HEK293 (cell line): ENCODE results near the gene LRRTM4.

ENCODE experiments used
- BCL11A ChIP-seq: fragments of 450-650 bp; formaldehyde crosslinking; IDR thresholded peaks from 2 replicates; pipeline ENCODE4 v1.5.1; 2016; ENCODE audit warnings: low read depth, missing biosample characterization, missing genetic modification characterization
- YY1 ChIP-seq: fragments of 450-650 bp; formaldehyde crosslinking; IDR thresholded peaks from 2 replicates; pipeline ENCODE4 v1.5.1; 2018; ENCODE audit warnings: missing biosample characterization, missing genetic modification characterization
- ZNF501 ChIP-seq: fragments of 450-650 bp; formaldehyde crosslinking; IDR thresholded peaks from 2 replicates; pipeline ENCODE4 v1.5.1; 2016; ENCODE audit warnings: missing biosample characterization, missing genetic modification characterization
- ZNF560 ChIP-seq: fragments of 450-650 bp; formaldehyde crosslinking; IDR thresholded peaks from 2 replicates; pipeline ENCODE4 v1.5.1; 2017; ENCODE audit warnings: missing biosample characterization, missing genetic modification characterization, borderline replicate concordance
- ZNF654 ChIP-seq: fragments of 450-650 bp; formaldehyde crosslinking; IDR thresholded peaks from 2 replicates; pipeline ENCODE4 v1.5.1; 2016; ENCODE audit warnings: low read depth, missing biosample characterization, missing genetic modification characterization
- TF ChIP-seq, protein P1 (sequence below): fragments of 450-650 bp; formaldehyde crosslinking; IDR thresholded peaks from 2 replicates; pipeline ENCODE4 v1.5.1; 2016; ENCODE audit warnings: missing biosample characterization, missing genetic modification characterization
- TF ChIP-seq, protein P2 (sequence below): fragments of 450-650 bp; formaldehyde crosslinking; IDR thresholded peaks from 2 replicates; pipeline ENCODE4 v1.5.1; 2016; ENCODE audit warnings: missing biosample characterization, missing genetic modification characterization
- TF ChIP-seq, protein P3 (sequence below): fragments of 450-650 bp; formaldehyde crosslinking; IDR thresholded peaks from 2 replicates; pipeline ENCODE4 v1.5.1; 2017; ENCODE audit warnings: missing biosample characterization, missing genetic modification characterization
- TF ChIP-seq, protein P4 (sequence below): fragments of 450-650 bp; formaldehyde crosslinking; IDR thresholded peaks from 2 replicates; pipeline ENCODE4 v1.5.1; 2016; ENCODE audit warnings: missing biosample characterization, missing genetic modification characterization
- TF ChIP-seq, protein P5 (sequence below): fragments of 450-650 bp; IDR thresholded peaks from 2 replicates; pipeline ENCODE4 v1.5.1; 2018; ENCODE audit warnings: missing biosample characterization, mild to moderate bottlenecking, missing genetic modification characterization

DNA sequence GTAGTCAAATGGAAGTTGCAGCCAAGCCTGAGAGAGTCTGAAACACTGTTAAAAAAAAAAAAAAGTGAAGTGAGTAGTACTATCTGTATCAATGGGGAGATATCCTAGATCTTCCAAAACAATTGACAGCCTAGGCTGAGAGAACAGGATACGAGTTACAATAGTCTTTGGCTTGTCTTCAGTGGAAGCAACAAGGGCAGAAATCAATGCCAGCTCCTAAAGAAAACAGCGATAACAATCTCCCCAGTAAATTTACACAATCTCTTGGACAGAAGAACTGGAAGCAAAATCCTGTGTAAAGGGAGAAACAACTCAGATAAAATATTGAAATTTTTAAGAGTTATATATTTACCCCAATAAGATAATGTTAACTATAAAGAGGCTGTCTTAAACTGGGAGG lies 508.7 kb downstream of the LRRTM4 start:
- TF ChIP-seq, protein P1, sequence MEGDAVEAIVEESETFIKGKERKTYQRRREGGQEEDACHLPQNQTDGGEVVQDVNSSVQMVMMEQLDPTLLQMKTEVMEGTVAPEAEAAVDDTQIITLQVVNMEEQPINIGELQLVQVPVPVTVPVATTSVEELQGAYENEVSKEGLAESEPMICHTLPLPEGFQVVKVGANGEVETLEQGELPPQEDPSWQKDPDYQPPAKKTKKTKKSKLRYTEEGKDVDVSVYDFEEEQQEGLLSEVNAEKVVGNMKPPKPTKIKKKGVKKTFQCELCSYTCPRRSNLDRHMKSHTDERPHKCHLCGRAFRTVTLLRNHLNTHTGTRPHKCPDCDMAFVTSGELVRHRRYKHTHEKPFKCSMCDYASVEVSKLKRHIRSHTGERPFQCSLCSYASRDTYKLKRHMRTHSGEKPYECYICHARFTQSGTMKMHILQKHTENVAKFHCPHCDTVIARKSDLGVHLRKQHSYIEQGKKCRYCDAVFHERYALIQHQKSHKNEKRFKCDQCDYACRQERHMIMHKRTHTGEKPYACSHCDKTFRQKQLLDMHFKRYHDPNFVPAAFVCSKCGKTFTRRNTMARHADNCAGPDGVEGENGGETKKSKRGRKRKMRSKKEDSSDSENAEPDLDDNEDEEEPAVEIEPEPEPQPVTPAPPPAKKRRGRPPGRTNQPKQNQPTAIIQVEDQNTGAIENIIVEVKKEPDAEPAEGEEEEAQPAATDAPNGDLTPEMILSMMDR (tag by site-specific recombination): no peak
- TF ChIP-seq, protein P2, sequence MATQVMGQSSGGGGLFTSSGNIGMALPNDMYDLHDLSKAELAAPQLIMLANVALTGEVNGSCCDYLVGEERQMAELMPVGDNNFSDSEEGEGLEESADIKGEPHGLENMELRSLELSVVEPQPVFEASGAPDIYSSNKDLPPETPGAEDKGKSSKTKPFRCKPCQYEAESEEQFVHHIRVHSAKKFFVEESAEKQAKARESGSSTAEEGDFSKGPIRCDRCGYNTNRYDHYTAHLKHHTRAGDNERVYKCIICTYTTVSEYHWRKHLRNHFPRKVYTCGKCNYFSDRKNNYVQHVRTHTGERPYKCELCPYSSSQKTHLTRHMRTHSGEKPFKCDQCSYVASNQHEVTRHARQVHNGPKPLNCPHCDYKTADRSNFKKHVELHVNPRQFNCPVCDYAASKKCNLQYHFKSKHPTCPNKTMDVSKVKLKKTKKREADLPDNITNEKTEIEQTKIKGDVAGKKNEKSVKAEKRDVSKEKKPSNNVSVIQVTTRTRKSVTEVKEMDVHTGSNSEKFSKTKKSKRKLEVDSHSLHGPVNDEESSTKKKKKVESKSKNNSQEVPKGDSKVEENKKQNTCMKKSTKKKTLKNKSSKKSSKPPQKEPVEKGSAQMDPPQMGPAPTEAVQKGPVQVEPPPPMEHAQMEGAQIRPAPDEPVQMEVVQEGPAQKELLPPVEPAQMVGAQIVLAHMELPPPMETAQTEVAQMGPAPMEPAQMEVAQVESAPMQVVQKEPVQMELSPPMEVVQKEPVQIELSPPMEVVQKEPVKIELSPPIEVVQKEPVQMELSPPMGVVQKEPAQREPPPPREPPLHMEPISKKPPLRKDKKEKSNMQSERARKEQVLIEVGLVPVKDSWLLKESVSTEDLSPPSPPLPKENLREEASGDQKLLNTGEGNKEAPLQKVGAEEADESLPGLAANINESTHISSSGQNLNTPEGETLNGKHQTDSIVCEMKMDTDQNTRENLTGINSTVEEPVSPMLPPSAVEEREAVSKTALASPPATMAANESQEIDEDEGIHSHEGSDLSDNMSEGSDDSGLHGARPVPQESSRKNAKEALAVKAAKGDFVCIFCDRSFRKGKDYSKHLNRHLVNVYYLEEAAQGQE: no peak
- TF ChIP-seq ZNF560 (tag by site-specific recombination) (no peak), ZNF501 (no peak), YY1 (tag by site-specific recombination) (no peak), BCL11A (tag by site-specific recombination) (no peak), ZNF654 (no peak)
- TF ChIP-seq, protein P3, sequence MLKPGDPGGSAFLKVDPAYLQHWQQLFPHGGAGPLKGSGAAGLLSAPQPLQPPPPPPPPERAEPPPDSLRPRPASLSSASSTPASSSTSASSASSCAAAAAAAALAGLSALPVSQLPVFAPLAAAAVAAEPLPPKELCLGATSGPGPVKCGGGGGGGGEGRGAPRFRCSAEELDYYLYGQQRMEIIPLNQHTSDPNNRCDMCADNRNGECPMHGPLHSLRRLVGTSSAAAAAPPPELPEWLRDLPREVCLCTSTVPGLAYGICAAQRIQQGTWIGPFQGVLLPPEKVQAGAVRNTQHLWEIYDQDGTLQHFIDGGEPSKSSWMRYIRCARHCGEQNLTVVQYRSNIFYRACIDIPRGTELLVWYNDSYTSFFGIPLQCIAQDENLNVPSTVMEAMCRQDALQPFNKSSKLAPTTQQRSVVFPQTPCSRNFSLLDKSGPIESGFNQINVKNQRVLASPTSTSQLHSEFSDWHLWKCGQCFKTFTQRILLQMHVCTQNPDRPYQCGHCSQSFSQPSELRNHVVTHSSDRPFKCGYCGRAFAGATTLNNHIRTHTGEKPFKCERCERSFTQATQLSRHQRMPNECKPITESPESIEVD (tag by site-specific recombination): no peak
- TF ChIP-seq, protein P4, sequence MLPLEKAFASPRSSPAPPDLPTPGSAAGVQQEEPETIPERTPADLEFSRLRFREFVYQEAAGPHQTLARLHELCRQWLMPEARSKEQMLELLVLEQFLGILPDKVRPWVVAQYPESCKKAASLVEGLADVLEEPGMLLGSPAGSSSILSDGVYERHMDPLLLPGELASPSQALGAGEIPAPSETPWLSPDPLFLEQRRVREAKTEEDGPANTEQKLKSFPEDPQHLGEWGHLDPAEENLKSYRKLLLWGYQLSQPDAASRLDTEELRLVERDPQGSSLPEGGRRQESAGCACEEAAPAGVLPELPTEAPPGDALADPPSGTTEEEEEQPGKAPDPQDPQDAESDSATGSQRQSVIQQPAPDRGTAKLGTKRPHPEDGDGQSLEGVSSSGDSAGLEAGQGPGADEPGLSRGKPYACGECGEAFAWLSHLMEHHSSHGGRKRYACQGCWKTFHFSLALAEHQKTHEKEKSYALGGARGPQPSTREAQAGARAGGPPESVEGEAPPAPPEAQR (tag by site-specific recombination): no peak
- TF ChIP-seq, protein P5, sequence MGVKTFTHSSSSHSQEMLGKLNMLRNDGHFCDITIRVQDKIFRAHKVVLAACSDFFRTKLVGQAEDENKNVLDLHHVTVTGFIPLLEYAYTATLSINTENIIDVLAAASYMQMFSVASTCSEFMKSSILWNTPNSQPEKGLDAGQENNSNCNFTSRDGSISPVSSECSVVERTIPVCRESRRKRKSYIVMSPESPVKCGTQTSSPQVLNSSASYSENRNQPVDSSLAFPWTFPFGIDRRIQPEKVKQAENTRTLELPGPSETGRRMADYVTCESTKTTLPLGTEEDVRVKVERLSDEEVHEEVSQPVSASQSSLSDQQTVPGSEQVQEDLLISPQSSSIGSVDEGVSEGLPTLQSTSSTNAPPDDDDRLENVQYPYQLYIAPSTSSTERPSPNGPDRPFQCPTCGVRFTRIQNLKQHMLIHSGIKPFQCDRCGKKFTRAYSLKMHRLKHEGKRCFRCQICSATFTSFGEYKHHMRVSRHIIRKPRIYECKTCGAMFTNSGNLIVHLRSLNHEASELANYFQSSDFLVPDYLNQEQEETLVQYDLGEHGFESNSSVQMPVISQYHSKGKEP (tag by site-specific recombination): no peak
